Pons (tissue), 1 donor: ENCODE measurements around the gene CDH23.

Source experiments
- DNase-seq: peaks from one replicate; pipeline ENCODE4 v3.0.0-alpha.2; 2016; ENCODE audit warnings: low spot score

The CDH23 gene

DNA sequence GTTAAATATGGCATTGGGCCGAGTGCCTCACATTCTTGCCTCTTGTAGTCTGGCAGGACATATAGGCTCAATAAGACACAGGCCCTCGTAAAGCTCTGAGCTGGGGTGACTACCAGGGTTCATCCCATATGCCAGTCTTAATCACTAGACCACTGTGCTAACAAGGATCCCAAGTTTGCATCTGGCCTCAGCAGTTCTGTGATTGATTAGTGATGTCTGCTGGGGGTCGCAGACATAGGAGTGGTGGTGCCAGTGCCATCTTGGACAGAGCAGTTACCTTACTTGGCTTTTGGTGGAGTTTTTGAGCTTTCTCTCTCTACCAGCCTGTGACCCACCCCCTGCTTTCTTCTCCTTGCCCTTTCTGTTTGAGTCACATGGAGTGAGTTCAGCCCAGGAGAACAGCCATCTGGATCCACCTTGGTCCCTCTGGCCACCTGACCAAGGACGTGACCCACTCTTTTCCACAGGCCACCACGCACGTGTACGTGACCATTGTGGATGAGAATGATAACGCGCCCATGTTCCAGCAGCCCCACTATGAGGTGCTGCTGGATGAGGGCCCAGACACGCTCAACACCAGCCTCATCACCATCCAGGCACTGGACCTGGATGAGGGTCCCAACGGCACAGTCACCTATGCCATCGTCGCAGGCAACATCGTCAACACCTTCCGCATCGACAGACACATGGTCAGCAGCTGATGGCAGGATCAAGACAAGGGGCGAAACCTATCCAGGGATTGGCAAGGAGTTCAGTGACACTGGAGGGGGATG, 380.7 kb downstream of the CDH23 start:
- no peak for DNase-seq

DNA sequence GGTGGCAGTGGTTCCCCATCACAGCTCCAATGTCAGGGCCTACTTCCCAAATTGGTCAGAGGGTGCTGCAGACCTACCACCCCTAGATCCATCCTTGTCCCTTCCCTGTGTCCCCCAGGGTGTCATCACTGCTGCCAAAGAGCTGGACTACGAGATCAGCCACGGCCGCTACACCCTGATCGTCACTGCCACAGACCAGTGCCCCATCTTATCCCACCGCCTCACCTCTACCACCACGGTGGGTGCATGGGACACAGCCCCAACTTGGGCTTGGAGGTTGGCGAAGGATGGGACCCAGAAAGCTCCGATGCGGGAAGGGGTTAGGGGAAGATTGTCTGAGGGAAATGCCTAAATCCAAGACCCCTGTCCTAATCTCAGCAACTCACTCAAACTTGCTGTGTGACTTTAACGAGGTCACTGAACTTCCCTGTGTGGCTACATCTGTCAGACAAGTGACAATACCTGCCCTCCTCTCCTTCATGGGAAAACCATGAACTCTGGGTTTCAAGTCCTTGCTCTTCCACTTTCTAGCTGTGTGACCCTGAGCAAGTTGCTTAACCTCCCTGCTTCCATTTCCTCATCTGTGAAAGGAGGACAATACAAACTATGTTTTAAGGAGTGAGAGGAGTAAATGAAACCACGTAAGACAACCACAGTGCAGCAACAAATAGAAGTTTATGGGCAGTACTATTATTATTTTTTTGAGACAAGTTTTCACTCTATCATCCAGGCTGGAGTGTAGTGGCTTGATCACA, 381.5 kb downstream of the CDH23 start:
- no peak for DNase-seq

DNA sequence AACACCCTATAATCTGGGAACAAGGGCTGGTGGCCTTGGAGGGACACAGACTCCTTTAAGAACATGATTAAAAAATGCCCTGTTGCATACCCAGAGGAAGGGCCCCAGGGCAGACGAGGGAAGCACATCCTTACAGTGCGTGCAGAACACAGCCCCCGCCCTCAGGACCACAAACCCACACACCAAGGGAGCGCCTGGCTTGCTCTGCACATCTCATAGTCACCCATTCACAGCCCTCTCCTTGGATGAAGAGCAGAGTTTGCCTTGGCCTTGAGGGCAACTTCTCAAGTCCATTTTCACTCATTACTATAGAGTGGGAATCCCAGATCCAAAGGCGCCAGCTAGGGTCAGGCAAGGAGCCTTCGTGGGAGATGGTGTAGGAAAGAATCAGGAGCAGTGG, 382.9 kb downstream of the CDH23 start:
- no peak for DNase-seq

DNA sequence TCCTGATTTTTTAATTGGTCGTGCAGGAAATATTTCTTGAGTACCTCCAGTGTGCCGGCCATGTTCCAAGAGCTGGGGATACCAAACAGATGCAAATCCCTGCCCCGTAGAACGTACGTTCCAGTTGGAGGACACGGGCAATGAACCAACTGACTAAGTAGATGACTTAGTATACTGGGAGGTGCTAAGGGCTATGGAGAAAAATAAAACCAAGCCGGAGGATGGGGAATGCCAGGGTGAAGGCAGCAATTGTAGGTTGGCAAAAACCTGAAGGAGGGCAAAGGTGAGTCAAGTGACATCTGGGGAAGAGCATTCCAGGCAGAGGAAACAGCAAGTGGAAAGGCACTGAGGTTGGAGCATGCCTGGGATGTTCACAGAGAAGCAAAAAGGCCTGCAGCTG, 383.4 kb downstream of the CDH23 start:
- no peak for DNase-seq

DNA sequence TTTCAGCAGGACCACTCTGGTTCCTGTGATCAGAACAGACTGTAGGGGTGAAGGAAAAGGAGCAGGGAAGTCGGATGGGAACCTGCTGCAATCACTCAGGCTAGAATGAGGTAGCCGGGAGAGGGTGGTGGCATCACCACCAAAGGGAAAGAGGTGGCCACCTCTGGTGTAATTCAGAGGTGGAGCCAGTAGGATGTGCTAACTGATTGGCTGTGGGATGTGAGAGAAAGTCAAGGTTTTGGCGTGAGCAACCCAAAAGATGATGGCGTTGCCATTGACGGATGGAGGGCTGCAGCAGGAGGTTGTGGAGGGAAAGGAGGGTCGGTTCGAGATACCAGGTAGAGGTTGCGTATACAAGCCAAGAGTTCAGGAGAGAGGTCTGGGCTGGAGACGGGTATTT, 384.0 kb downstream of the CDH23 start:
- no peak for DNase-seq

DNA sequence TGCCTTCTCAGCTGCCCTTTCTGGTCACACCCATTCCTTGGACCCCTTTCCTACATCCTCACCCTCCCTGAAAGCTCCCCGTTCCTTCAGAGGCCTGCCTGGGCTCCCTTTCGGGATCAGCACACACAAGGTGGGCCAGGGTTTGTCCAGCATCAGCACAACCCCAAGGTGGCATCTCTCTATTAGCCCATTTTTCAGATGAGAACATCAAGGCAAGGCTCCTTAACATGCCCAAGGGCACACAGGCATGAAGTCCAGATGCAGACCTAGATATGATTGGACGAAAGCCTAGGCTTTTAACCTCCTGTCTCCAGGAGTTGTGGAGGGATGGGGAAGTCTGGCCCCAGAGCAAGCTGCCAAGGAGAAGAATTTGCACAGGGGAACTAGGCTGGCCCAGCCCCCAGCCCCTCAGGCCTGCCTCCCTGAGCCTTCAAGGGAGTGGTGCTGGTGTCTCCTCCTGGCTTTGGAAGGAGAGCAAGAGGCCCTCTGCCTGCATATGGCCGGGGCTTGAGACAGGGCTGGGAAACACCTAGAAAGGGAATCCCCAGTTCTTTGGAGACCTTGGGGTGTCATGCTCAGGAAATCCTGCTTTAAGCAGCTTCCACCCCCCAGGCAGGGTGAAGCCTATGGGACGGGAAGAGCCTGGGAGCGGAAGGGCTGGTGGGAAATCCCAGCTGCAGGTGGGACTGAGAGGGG, 385.6 kb downstream of the CDH23 start:
- no peak for DNase-seq

DNA sequence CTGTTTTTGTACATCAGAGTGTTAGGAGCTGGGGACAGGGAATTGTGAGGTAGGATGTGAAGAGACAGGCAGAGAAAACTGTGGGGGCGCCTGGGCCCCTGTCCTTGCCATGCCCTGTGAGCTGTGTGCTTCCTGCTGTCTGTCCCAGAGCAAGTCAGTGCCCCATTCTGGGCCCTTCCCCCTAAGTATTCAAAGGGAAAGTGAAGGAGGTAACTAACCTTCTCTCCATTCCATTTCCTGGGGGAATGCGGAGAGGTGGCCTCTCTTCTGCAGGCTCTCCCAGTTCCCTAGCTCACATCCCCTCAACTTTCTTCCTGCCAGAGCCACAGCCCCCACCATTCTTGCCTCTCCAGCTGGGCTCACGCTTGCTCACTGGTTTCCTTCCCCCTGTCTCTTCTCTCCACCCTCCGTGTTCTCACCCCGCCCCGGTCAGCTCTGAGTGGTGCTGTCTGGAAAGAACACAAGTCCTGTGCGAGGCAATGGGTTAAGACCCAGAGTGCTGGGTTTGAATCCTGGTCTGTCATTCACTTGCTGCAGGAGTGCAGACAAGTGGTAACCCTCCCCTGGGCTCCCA, 386.3 kb downstream of the CDH23 start:
- no peak for DNase-seq

DNA sequence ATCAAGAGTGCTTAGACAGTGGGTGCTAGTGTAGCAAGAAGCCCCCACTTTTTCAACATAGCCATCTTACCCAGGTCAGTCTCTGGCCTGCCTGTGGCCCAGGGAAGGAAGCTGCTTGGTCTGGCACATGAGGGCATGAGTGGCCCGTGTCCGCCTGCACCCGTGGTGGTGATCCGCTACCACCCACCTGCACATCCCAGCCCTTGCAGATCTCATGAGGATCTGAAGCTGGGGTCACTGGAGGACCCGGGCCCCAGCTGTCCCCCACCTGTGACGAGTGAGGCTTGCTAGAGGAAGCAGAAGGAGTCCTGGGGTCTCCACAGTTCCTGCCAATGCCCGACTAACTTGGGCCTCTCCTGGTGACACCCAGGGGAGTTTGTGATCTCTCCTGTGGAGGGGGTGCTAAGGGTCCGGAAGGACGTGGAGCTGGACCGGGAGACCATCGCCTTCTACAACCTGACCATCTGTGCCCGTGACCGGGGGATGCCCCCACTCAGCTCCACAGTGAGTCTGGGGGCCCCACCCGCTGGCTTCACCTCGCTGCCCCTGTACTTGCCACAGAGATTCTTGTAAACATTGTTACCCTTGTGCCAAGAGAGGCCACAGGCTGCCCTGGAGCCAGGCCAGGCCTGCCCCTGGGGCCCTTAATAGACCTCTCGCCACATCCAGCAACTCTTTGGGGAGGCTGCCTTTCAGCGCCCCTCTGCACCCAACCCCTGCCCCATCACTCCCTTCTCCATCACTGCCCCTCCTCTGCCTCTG, 387.4 kb downstream of the CDH23 start:
- no peak for DNase-seq

DNA sequence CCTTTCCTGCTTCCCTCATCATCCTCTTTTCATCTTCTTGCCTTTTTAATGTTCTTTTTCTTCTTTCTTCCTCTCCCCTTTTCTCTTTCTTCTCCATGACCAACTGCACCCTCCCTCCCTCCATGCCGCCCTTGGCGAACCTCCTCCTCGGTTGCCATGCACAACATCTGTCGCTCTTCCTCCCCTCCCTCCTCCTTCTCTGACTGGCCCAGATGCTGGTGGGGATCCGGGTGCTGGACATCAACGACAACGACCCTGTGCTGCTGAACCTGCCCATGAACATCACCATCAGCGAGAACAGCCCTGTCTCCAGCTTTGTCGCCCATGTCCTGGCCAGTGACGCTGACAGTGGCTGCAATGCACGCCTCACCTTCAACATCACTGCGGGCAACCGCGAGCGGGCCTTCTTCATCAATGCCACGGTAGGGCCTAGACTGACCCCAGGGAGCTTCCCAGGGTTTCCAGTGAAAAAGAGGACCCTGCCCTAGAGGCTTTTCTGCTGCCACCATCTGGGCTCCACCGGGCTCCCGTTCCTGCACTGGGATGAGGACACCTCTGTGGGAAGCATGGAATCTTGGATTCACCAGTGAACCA, 388.1 kb downstream of the CDH23 start:
- DNase-seq = no peak

DNA sequence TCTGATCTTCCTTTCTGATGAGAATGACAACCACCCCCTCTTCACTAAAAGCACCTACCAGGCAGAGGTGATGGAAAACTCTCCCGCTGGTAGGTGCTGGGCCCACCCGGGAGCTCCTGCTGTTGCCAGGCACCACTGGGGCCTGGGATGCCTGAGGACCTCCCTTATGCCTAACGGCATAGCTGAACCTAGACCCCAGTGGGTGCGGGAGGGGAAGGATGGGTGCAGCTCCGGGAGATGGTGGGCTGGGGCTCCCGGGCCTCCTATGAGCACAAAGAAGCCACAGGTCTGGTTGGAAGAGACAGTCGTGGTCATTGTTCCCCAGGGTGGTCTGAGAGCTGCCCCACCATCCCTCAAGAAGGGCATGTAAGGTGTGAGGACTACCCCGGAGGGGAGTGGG, 392.2 kb downstream of the CDH23 start:
- DNase-seq = no peak

DNA sequence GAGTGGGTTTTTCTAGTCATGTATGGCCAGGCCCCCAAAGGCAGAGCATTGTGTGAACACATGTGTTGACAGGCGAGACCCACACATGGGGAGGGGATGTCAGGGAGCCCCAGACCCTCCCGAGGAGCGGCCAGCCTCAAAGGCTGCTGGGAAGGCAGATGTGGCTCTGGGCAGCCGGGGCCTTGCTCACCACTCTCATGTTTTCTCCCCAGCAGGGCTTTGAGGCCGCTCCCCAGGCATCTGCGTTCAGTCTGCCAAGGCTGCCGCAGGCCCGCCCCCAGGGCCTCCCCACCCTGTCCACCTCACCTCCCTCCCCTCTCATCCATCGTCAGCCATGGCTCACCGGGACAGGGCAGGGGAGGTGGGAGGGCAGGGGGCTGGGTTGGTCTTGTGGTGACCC, 393.2 kb downstream of the CDH23 start:
- no peak for DNase-seq

DNA sequence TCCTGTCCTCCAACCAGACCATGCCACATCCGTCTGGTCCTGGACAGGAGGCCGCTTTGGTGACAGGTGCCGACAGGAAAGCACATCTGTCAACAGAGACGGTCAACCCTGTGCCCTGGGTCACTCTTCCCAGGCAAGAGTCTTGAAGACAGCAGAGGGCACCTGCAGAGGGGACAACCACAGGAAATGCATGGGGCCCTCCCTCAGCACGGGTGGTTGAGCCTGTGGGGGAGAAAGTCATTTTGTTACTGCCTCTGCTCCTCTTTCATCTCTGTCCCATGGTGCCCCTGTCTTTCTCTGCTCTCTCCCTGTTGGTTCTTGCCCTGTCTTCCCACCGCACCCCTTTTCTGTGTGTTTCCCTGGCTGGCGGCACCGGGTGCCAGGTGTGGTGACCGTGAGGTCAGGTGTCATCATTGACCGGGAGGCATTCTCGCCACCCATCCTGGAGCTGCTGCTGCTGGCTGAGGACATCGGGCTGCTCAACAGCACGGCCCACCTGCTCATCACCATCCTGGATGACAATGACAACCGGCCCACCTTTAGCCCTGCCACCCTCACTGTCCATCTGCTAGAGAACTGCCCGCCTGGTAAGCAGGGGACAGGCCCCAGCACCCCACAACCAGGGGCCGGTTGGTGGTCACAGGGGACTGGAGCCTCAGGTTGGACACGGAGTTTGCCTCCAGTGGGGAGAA, 394.2 kb downstream of the CDH23 start:
- no peak for DNase-seq

DNA sequence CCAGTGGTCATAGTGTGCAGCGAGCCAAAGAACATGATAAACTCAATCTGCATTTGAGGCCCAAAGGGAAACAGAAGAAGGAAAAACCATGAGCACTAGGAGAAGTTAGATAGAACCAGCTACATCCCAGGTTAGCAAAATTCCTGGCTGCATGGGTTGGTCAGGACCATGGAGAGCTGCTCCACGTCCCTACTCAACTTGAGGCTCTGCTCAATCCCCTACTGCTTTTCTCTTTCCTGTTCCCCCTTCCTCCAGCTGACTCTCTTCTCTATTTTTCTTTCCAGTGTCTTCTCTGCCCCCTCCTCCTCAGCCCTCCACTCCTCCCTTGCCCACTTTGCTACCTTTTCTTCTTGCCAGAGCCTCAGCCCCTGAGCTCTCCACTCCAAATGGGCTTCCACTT, 398.5 kb downstream of the CDH23 start:
- no peak for DNase-seq

DNA sequence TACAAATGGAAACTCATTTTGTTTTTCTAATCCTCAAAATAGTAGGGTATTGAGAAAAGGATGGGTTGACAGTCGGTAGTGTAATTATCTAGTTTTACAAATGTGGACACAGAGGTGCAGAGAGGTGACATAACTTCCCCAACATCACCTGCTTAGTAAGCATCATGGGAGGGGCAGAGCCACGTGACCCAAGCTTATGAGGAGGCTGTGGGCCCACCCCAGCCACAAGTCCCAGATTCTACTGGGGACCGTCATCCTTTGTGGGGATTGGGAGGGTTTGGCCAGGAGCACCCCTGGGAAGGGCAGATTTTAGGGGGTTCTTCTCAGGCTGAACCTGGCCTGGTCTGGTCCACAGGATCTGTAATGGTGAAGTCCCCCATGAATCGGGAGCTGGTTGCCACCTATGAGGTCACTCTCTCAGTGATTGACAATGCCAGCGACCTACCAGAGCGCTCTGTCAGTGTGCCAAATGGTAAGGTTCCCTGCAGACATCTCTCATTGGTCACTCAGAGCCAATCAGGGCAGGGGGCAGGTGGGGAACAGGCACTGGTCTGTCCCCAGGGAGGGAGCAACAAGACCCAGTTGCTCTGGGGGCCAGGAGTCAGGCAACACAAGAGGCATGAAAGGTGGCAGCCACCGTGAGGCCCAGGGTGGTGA, 400.2 kb downstream of the CDH23 start:
- DNase-seq = no peak

DNA sequence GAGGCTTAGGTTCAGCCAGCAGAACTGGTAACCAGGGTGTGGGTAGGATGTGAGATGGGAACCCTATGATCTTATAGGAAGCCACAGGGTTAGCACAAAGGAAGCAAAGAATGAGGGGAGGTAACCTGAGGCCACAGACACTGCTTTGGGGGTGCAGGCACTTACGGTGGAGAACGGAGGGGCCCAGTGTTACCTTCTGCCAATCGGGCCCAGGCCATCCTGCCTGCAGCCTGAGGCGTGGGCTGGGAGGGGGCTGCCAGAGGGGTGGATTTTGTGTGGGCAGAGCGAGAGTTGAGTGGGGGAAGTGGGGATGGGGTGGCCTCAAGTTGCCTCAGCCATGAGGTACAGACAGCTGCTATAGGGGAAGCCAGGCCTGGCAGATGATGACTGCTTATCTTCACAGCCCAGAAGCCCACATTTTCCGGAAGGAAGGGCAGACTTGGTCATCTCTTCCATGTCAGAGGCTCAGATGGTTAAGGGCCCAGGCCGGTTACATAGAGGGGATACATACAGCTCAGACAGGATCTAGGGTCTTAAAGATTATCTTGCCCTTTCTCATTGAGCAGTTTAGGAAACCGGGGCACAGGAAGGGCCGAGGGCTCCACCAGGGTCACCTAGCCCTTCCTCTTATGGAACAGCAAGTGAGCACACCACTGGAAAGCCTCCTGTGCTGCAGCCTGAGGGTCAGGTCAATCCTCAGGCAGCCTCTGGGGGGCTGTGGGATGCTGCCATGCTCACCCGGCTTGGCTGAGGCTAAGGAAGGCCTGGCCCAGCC, 401.0 kb downstream of the CDH23 start:
- no peak for DNase-seq

DNA sequence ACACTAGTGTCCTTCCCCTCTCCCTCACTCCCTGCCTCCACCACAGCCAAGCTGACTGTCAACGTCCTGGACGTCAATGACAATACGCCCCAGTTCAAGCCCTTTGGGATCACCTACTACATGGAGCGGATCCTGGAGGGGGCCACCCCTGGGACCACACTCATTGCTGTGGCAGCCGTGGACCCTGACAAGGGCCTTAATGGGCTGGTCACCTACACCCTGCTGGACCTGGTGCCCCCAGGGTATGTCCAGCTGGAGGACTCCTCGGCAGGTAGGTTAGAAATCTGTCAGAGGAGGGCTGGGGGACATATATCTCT, 401.5 kb downstream of the CDH23 start:
- DNase-seq = no peak

DNA sequence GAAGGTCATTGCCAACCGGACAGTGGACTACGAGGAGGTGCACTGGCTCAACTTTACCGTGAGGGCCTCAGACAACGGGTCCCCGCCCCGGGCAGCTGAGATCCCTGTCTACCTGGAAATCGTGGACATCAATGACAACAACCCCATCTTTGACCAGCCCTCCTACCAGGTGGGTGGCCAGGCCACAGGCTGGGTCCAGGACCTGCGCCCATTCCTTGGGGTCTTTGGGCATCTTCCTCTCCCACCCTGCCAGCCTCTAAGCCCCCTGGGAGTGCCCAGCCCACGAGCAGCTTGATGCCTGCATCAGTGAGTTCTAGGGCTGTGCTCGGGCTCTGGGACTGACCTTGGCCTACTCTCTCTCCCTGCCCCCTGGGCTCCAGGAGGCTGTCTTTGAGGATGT, 402.4 kb downstream of the CDH23 start:
- no peak for DNase-seq

DNA sequence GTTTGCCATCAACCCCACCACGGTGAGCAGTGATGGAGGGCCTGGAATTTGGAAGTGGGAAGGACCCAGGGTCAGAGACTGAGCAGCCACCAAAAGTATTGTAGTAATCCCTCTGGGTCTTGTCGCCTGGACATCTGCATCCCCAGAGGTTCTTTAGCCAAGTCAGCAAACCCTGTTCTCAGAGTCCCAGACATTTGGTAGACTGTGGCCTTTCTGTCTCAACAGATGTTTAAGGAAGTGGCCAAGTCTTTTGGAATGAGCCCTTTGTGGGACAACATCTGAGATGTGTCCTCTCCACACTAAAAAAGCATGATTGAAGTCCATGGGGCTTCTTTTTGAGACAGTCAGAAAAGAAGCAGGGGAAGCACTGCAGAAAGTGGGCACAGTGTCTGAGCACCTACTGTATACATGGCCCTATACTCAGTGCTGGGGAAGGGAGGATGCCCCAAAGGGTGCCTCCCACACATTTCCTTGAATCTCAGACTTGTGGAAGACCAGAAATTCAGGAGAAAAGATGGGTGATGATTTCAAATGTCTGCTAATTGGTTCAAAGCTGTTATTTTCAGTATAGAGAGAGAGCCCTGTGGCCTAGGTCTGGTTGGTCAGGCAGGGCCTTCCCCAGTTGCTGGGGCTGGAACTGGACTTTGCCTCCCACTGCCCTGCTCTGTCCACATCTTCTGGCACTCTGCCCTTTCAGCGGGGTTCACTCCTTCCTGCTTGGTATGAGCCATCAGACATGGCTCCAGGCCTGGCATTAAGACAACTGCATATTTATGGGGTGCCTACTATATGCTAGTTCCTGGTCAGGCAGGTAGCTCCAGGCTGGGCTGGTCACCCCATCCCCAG, 403.1 kb downstream of the CDH23 start:
- DNase-seq = no peak

DNA sequence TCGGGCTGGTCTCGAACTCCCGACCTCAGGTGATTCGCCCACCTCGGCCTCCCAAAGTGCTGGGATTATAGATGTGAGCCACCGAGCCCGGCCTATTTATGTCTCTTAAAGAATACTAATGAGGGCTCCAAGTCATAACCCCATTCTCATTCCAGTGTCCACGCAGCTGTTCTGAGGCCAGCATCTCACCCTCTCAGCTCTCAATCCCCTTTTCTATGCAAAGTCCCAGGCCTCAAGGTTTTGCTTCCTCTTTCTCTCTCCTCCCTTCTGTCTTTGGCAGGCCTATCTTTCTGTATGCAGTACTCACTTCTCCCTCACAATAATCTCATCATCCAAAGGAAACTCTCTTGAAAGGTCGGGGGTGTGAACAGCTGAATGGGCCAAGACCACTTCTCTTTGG, 404.6 kb downstream of the CDH23 start:
- DNase-seq = no peak
